A549 (cell line): ENCODE data around the gene CENATAC. TPM values are rescaled to one million over a fixed set of nuclear protein-coding genes. Genes with fewer than 3 reads are reported as not detected.

Experiments used
- ATAC-seq, 2 experiments: fragments of 200-7000 bp in 1 of 2; fragments of >200 bp in 1 of 2; cut with Nextera tagmentation in 1 of 2; cut with Tn5 transposase in 1 of 2; 3 replicates each; pipeline versions ENCODE4 v1.8.0 to v1.9.1; 2018 to 2020; ENCODE audit warnings: mild to moderate bottlenecking in 1 of 2, moderate library complexity in 1 of 2
- CTCF ChIA-PET: fragments of 300-600 bp; sonication (Branson Sonifier 250); formaldehyde crosslinking; extraction: SDS; loops from one replicate; lab custom pipeline; 2021; ENCODE audit warnings: antibody characterized with exemption, inconsistent platforms; lab: Yijun Ruan, JAX
- POLR2A ChIA-PET: fragments of 350-600 bp; formaldehyde crosslinking; extraction: SDS; loops from one replicate; lab custom pipeline; 2021; ENCODE audit warnings: antibody characterized with exemption, inconsistent platforms; lab: Yijun Ruan, JAX
- DNase-seq, 2 experiments: peaks; one replicate each; pipeline versions ENCODE4 v3.0.0 to v3.0.0-alpha.2; 2011 to 2016; ENCODE audit warnings: low read depth in 1 of 2, low spot score in 1 of 2
- FAIRE-seq: peaks from 2 replicates; lab custom pipeline; 2011; peaks lifted over from hg19 to GRCh38; lab: Jason Lieb, UNC
- H3K27ac ChIP-seq, 2 experiments: fragments of >200 bp; sonication (Bioruptor Twin); formaldehyde crosslinking; 3 replicates each; pipeline ENCODE4 v1.5.1; 2016 to 2017
- H3K4me1 ChIP-seq: fragments of >200 bp; sonication (Bioruptor Twin); formaldehyde crosslinking; 3 replicates; pipeline ENCODE4 v1.6.1; 2016
- H3K4me2 ChIP-seq: fragments of >200 bp; sonication (Bioruptor Twin); formaldehyde crosslinking; 3 replicates; pipeline ENCODE4 v1.6.1; 2016
- H3K4me3 ChIP-seq: fragments of >200 bp; sonication (Bioruptor Twin); formaldehyde crosslinking; 3 replicates; pipeline ENCODE4 v1.5.1; 2016
- H3K9me3 ChIP-seq: fragments of >200 bp; sonication (Bioruptor Twin); formaldehyde crosslinking; 3 replicates; pipeline ENCODE4 v1.6.1; 2016
- BCL3 ChIP-seq: fragments of >200 bp; sonication (Bioruptor Twin); formaldehyde crosslinking; IDR thresholded peaks from 3 replicates; pipeline ENCODE4 v1.6.1; 2016
- BHLHE40 ChIP-seq: IDR thresholded peaks from 2 replicates; pipeline ENCODE4 v1.6.1; 2012; ENCODE audit warnings: low read depth, low read length, inconsistent platforms
- CBX2 ChIP-seq: fragments of 200-600 bp; sonication (generic); IDR thresholded peaks from 2 replicates; pipeline ENCODE4 v1.6.1; 2016; ENCODE audit warnings: low read depth, mild to moderate bottlenecking, borderline replicate concordance
- CEBPB ChIP-seq, 2 experiments: fragments of >200 bp in 1 of 2; sonication (Bioruptor Twin) in 1 of 2; formaldehyde crosslinking in 1 of 2; IDR thresholded peaks; 2 replicates each; pipeline ENCODE4 v1.6.1; 2012 to 2016
- CHD4 ChIP-seq: fragments of 200-600 bp; sonication (generic); IDR thresholded peaks from 2 replicates; pipeline ENCODE4 v1.6.1; 2016; ENCODE audit warnings: antibody characterized with exemption, mild to moderate bottlenecking, borderline replicate concordance
- E2F6 ChIP-seq: IDR thresholded peaks from 2 replicates; pipeline ENCODE4 v1.6.1; 2012; ENCODE audit warnings: low read depth, borderline replicate concordance
- EHF ChIP-seq: fragments of 250-450 bp; sonication (Bioruptor Pico); IDR thresholded peaks from 2 replicates; pipeline ENCODE4 v1.5.0; 2020; ENCODE audit warnings: mild to moderate bottlenecking
- EHMT2 ChIP-seq: fragments of 200-600 bp; sonication (generic); IDR thresholded peaks from 2 replicates; pipeline ENCODE4 v1.6.1; 2016; ENCODE audit warnings: antibody characterized with exemption, low read depth, mild to moderate bottlenecking, moderate library complexity
- FOSL2 ChIP-seq, 2 experiments: fragments of 450-650 bp in 1 of 2; fragments of >200 bp in 1 of 2; sonication (Bioruptor Twin) in 1 of 2; formaldehyde crosslinking; IDR thresholded peaks; 2 replicates each; pipeline versions ENCODE4 v1.5.0 to v1.6.1; 2016 to 2020; ENCODE audit warnings: mild to moderate bottlenecking in 1 of 2, moderate library complexity in 1 of 2
- GATA3 ChIP-seq: IDR thresholded peaks from 2 replicates; pipeline ENCODE4 v1.6.1; 2012; ENCODE audit warnings: borderline replicate concordance
- HDAC2 ChIP-seq: fragments of 200-600 bp; sonication (generic); IDR thresholded peaks from 2 replicates; pipeline ENCODE4 v1.6.1; 2016
- HES2 ChIP-seq: fragments of >200 bp; sonication (Bioruptor Twin); formaldehyde crosslinking; IDR thresholded peaks from 2 replicates; pipeline ENCODE4 v1.6.1; 2016
- HEYL ChIP-seq: fragments of 250-450 bp; sonication (Bioruptor Pico); IDR thresholded peaks from 2 replicates; pipeline ENCODE4 v1.8.0; 2021; ENCODE audit warnings: mild to moderate bottlenecking, moderate library complexity
- HMGXB4 ChIP-seq: fragments of 250-450 bp; sonication (Bioruptor Pico); IDR thresholded peaks from 2 replicates; pipeline ENCODE4 v1.5.0; 2021; ENCODE audit warnings: mild to moderate bottlenecking, moderate library complexity, borderline replicate concordance
- JUN ChIP-seq, 2 experiments: fragments of >200 bp; sonication (Bioruptor Twin); formaldehyde crosslinking; IDR thresholded peaks; 2 replicates in 1 of 2; 3 replicates in 1 of 2; pipeline ENCODE4 v1.6.1; 2016 to 2017
- KDM1A ChIP-seq: fragments of 200-600 bp; sonication (generic); IDR thresholded peaks from 2 replicates; pipeline ENCODE4 v1.6.1; 2016; ENCODE audit warnings: low read depth, mild to moderate bottlenecking
- KDM5A ChIP-seq: fragments of 200-600 bp; sonication (generic); IDR thresholded peaks from 2 replicates; pipeline ENCODE4 v1.6.1; 2016; ENCODE audit warnings: antibody characterized with exemption, mild to moderate bottlenecking
- POLR2AphosphoS2 ChIP-seq: conservative IDR thresholded peaks from 2 replicates; pipeline ENCODE4 v1.6.1; 2012; ENCODE audit warnings: low read length, improper control_type of control experiment, inconsistent platforms
- RARB ChIP-seq: fragments of 250-450 bp; sonication (Bioruptor Pico); IDR thresholded peaks from 2 replicates; pipeline ENCODE4 v1.8.0; 2021; ENCODE audit warnings: mild to moderate bottlenecking, moderate library complexity
- RNF2 ChIP-seq: fragments of 200-600 bp; sonication (generic); IDR thresholded peaks from 2 replicates; pipeline ENCODE4 v1.6.1; 2016; ENCODE audit warnings: low read depth, mild to moderate bottlenecking, antibody characterized with exemption, moderate library complexity, borderline replicate concordance
- SMC3 ChIP-seq: fragments of >200 bp; sonication (Bioruptor Twin); formaldehyde crosslinking; IDR thresholded peaks from 3 replicates; pipeline ENCODE4 v1.6.1; 2018; ENCODE audit warnings: inconsistent platforms
- TFCP2L1 ChIP-seq: fragments of 250-450 bp; sonication (Bioruptor Pico); IDR thresholded peaks from 2 replicates; pipeline ENCODE4 v1.5.0; 2021; ENCODE audit warnings: mild to moderate bottlenecking
- TP53 ChIP-seq: fragments of 250-450 bp; sonication (Bioruptor Pico); IDR thresholded peaks from 2 replicates; pipeline ENCODE4 v1.5.0; 2021; ENCODE audit warnings: mild to moderate bottlenecking, moderate library complexity
- WGBS: methylation state at CpG from one replicate; pipeline ENCODE4 v1.1.6; 2017; ENCODE audit errors: missing lambda C conversion rate; 5-methylcytosine and 5-hydroxymethylcytosine counted together
- polyA plus RNA-seq, 4 experiments: library from polyadenylated mRNA; depleted of rRNA in 3 of 4; stranded (reverse); fragments of >200 nt; fragmentation: RNase III in 1 of 4; extraction: RNeasy Plus Mini Kit Qiagen cat#74134 plus additional on column Dnase treatment in 1 of 4; gene quantifications; 2 replicates in 3 of 4; 3 replicates in 1 of 4; pipeline ENCODE4 v1.2.3, GENCODE V29; 2011 to 2017

CENATAC gene
- polyA plus RNA-seq, 2 of the 4 experiments (the other 2 are of a cell fraction), result 11.1 to 20.2 TPM

- no peak for DNase-seq
- TF ChIP-seq BHLHE40 (no peak), CBX2 (no peak), TP53 (CRISPR knock-in tag) (no peak), HES2 (no peak), HEYL (CRISPR knock-in tag) (no peak), HMGXB4 (CRISPR knock-in tag) (no peak), KDM1A (no peak), KDM5A (no peak), POLR2AphosphoS2 (no peak), GATA3 (no peak)
- no peaks in the 10 kb centered on the region for H3K4me1 ChIP-seq
- no peaks in the 10 kb centered on the region for H3K9me3 ChIP-seq
- H3K4me2 ChIP-seq, result no peak overlapping the region
- CTCF ChIA-PET, result interaction anchor here (0.7 to 3.2 kb wide), 2 partner anchors 17 to 426 kb away, joined by 3 to 11 read pairs; partner anchors contain the start of gene SLC37A4
- no peak overlapping the region for H3K27ac ChIP-seq
- POLR2A ChIA-PET, result no interaction called here
- no peak for ATAC-seq
- 98% methylated on average over 9 of the region's 9 CpGs for WGBS
- H3K4me3 ChIP-seq, result no peak overlapping the region
- FAIRE-seq, result no peak
These were observed 50.7 kb downstream of the CENATAC start for GRCh38 chr11:119048644-119049043.

- 94% methylated on average over 6 of the region's 7 CpGs for WGBS
- ChIA-PET POLR2A (no interaction called here), CTCF (interaction anchor here (3.2 kb wide), 1 partner anchor 18 kb away, joined by 11 read pairs; the partner anchor contains the start of gene SLC37A4)
- Histone ChIP-seq H3K9me3 (no peaks in the 10 kb centered on the region), H3K4me2 (no peak overlapping the region), H3K4me3 (no peak overlapping the region), H3K4me1 (no peaks in the 10 kb centered on the region), H3K27ac (no peak overlapping the region)
- FAIRE-seq, result no peak
- TF ChIP-seq HDAC2 (no peak), E2F6 (no peak), JUN (IDR thresholded peaks at IDR 0.05) (no peak), CHD4 (no peak), CBX2 (no peak), EHMT2 (no peak), EHF (CRISPR knock-in tag) (no peak), CEBPB (IDR thresholded peaks at IDR 0.05) (no peak), TP53 (CRISPR knock-in tag) (no peak), TFCP2L1 (CRISPR knock-in tag) (no peak), KDM5A (no peak)
- DNase-seq, result no peak
- ATAC-seq, result no peak
These were observed 51.1 kb downstream of the CENATAC start for GRCh38 chr11:119049081-119049480.

- no peaks in the 10 kb centered on the region for H3K9me3 ChIP-seq
- TF ChIP-seq TFCP2L1 (CRISPR knock-in tag) (no peak), RNF2 (no peak), FOSL2 (IDR thresholded peaks at IDR 0.05) (no peak), FOSL2 (CRISPR knock-in tag; IDR thresholded peaks at IDR 0.05) (no peak), HES2 (no peak), BCL3 (no peak), RARB (CRISPR knock-in tag) (no peak), SMC3 (no peak)
- no peak overlapping the region for H3K27ac ChIP-seq
- DNase-seq (no peak), FAIRE-seq (no peak), ATAC-seq (no peak)
- ChIA-PET POLR2A (no interaction called here), CTCF (interaction anchor here (0.9 kb wide), 1 partner anchor 121 kb away, joined by 4 read pairs; no protein-coding TSS in a partner anchor)
- peaks cover 5% of the 10 kb centered on the region; the same call in 2 of the 3 replicates for H3K4me1 ChIP-seq
- H3K4me3 ChIP-seq, result no peak overlapping the region
- H3K4me2 ChIP-seq, result no peak overlapping the region
- 88% methylated on average over 14 of the region's 17 CpGs for WGBS
These were observed 53.7 kb downstream of the CENATAC start for GRCh38 chr11:119051440-119052162.
